ENCODE results near the gene TFF3.

The TFF3 gene, protein sequence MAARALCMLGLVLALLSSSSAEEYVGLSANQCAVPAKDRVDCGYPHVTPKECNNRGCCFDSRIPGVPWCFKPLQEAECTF

DNA sequence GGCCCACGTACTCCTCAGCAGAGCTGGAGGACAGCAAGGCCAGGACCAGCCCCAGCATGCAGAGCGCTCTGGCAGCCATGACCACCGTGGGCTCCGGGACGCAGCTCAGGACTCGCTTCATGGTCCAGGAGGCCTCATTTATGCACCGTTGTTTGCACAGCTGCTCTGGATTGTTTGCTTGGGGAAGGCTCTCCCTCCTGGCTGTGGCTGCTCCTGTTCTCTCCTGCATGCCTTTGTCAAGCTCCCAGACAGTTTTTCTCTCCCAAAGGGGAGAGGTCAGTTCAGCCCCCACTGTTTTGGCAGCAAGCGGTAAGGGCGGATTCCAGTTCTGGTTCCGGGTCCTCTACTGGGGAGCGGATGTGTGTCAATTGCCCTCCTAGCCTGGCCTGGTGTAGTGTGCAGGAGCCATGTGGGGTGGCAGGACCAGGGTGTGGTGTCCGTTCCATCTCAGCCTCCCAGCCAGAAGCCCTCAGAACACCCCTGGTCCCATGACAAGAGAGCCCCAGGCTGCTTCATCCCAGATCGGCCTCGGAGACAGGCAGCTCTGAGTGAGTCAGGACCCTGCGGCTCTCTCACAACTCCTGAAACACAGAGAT lies at the start of gene TFF3:
TFF3 (minus strand) TSS at position 114 of the 596 bp plus-strand sequence; CDS start at position 79, 35 bp downstream.
- Histone ChIP-seq H3K9me3 (no peaks in the 10 kb centered on the region), H3K4me1 (no peaks in the 10 kb centered on the region), H3K27me3 (peaks cover 0 to 60% of the 10 kb centered on the region in 2 donors), H3K36me3 (no peaks in the 10 kb centered on the region), H3K27ac (no peak within 1 kb of the TSS), H3K4me3 (no peak within 1 kb of the TSS)
- intact Hi-C loops (cut with DNase I; ENCODE audit: low total_unique reads) = no loop called here
- TF ChIP-seq, protein P1, sequence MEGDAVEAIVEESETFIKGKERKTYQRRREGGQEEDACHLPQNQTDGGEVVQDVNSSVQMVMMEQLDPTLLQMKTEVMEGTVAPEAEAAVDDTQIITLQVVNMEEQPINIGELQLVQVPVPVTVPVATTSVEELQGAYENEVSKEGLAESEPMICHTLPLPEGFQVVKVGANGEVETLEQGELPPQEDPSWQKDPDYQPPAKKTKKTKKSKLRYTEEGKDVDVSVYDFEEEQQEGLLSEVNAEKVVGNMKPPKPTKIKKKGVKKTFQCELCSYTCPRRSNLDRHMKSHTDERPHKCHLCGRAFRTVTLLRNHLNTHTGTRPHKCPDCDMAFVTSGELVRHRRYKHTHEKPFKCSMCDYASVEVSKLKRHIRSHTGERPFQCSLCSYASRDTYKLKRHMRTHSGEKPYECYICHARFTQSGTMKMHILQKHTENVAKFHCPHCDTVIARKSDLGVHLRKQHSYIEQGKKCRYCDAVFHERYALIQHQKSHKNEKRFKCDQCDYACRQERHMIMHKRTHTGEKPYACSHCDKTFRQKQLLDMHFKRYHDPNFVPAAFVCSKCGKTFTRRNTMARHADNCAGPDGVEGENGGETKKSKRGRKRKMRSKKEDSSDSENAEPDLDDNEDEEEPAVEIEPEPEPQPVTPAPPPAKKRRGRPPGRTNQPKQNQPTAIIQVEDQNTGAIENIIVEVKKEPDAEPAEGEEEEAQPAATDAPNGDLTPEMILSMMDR (IDR thresholded peaks at IDR 0.05) = no peak
- no peak for DNase-seq

DNA sequence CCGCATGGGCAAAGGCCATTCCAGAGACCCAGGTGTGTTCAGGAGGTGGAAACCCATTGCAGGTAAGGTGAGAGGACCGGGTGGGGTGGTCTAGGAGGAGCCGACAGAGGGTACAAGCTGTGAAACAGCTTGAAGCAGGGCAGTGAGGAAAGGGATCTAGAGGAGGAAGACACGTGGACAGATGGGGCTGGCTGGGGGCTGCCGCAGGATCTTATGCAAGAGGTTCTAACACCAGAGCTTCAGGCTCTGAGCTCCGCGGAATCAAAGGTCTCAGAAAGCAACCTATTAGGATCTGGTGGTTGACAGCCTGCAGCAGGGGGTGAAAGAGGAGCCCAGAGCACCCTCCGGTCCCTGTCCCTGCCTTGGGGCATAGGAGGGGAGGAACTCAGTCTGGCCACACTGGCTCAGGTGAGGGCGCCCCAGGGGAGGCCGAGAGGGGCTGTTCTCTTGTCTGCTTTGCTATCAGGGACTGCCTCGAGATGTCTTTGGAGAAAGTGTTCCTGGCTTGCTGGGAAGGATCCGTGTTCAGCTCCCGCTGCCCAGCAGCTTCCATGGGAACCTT lies 49.2 kb upstream of the TFF3 start:
- intact Hi-C loops (cut with DNase I; ENCODE audit: low total_unique reads) = no loop called here
- no peaks in the 10 kb centered on the region for H3K4me1 ChIP-seq
- no peaks in the 10 kb centered on the region for H3K36me3 ChIP-seq
- TF ChIP-seq, protein P1 (IDR thresholded peaks at IDR 0.05) = no peak
- H3K4me3 ChIP-seq = no peak overlapping the region
- H3K27me3 ChIP-seq = peaks cover 0 to 44% of the 10 kb centered on the region in 2 donors
- no peak overlapping the region for H3K27ac ChIP-seq
- DNase-seq = no peak
- H3K9me3 ChIP-seq = peaks cover 0 to 3% (median 0%) of the 10 kb centered on the region in 3 donors

DNA sequence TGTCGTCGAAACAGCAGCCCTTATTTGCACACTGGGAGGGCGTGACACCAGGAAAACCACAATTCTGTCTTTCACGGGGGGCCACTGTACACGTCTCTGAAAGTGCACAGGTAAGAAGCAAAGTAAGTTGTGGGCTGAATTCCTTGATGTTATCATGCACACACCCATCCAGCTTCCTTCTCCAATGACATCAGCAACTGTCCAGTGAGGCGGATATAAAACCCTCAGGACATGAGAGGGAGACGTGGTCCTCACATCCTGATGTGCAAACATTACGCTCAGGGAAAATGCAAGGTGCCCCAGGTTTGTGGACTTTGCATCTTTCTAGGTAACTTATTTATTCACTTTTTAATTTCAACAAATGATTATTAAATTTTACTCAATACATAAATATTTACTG lies 48.1 kb upstream of the TFF3 start:
- intact Hi-C loops (cut with DNase I; ENCODE audit: low total_unique reads) = no loop called here
- H3K4me3 ChIP-seq = no peak overlapping the region

DNA sequence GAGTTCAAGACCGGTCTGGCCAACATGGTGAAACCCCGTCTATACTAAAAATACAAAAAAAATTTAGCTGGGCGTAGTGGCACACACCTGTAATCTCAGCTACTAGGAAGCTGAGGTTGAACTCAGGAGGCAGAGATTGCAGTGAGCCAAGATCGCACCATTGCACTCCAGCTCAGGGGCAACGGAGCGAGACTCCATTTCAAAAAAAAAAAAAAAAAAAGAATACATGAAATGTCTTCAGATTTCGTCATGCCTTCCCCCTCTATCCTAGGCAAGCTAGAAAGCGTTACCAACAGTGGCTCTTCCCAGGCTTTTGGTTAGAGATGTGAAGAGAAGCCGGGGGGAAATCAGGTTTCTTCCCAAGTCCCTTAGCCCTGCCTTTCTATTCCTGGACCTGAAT lies 47.5 kb upstream of the TFF3 start:
- TF ChIP-seq, protein P1 (IDR thresholded peaks at IDR 0.05) = no peak
- Histone ChIP-seq H3K36me3 (no peaks in the 10 kb centered on the region), H3K4me1 (no peaks in the 10 kb centered on the region), H3K27me3 (peaks cover 0 to 50% of the 10 kb centered on the region in 2 donors), H3K27ac (no peak overlapping the region), H3K4me3 (no peak overlapping the region), H3K9me3 (peaks cover 0 to 3% (median 0%) of the 10 kb centered on the region in 3 donors)
- no peak for DNase-seq
- intact Hi-C loops (cut with DNase I; ENCODE audit: low total_unique reads) = no loop called here

More for the DNA sequence above, 48.1 kb upstream of the TFF3 start:
- TF ChIP-seq, protein P1 (IDR thresholded peaks at IDR 0.05) = no peak
- H3K27me3 ChIP-seq = peaks cover 0 to 44% of the 10 kb centered on the region in 2 donors
- H3K4me1 ChIP-seq = no peaks in the 10 kb centered on the region
- no peak overlapping the region for H3K27ac ChIP-seq
- DNase-seq = no peak
- peaks cover 0 to 3% (median 0%) of the 10 kb centered on the region in 3 donors for H3K9me3 ChIP-seq
- H3K36me3 ChIP-seq = no peaks in the 10 kb centered on the region

DNA sequence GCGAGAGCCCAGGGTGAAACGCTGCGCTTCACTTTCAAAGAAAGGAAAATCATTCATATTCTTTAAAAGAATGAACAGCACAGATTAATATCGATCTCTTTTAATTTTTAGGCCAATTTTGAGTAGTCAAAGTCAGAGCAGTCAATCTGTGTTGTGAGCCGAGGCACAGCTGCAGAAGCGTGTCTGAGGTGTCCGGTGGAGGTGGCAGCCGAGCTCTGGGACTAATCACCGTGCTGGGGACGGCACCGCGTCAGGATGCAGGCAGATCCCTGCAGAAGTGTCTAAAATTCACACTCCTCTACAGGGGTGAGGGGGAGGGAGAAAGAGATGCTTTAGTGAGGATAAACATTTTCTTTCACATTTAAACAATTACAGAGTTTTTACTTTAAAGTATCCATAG lies 47.0 kb upstream of the TFF3 start:
- TF ChIP-seq, protein P1 (IDR thresholded peaks at IDR 0.05) = no peak
- intact Hi-C loops (cut with DNase I; ENCODE audit: low total_unique reads) = no loop called here
- H3K27ac ChIP-seq = no peak overlapping the region

More for the DNA sequence above, 47.0 kb upstream of the TFF3 start:
- Histone ChIP-seq H3K36me3 (no peaks in the 10 kb centered on the region), H3K4me1 (no peaks in the 10 kb centered on the region), H3K9me3 (peaks cover 0 to 4% (median 4%) of the 10 kb centered on the region in 3 donors), H3K27me3 (peaks cover 0 to 48% of the 10 kb centered on the region in 2 donors), H3K4me3 (no peak overlapping the region)
- DNase-seq = no peak
